ENCODE data around the gene RTL5.
A peak's percentile ranks its signal among the peaks of the same experiment; 100 is the strongest.

Gene RTL5

GRCh38 chrX:72129661-72130060, 2.1 kb downstream of the RTL5 start:
- no peak for DNase-seq (ENCODE audit: low read depth)

GRCh38 chrX:72128881-72129280, 2.8 kb downstream of the RTL5 start:
- DNase-seq (ENCODE audit: low read depth) = no peak

GRCh38 chrX:72128183-72128834, 3.4 kb downstream of the RTL5 start:
- no peak for DNase-seq (ENCODE audit: low read depth)

- DNase-seq (ENCODE audit: low read depth) = no peak
Measured at GRCh38 chrX:72127332-72127731, 4.4 kb downstream of the RTL5 start.

- peak; percentile 67 for DNase-seq (ENCODE audit: low read depth)
Measured at GRCh38 chrX:72126539-72127140, 5.1 kb downstream of the RTL5 start.

- no peak for DNase-seq (ENCODE audit: low read depth)
Measured at GRCh38 chrX:72126048-72126415, 5.7 kb downstream of the RTL5 start.

- DNase-seq (ENCODE audit: low read depth) = no peak
Measured at GRCh38 chrX:72125331-72126047, 6.2 kb downstream of the RTL5 start.

- DNase-seq (ENCODE audit: low read depth) = no peak
Measured at GRCh38 chrX:72124540-72125201, 7.0 kb downstream of the RTL5 start.

- no peak for DNase-seq (ENCODE audit: low read depth)
Measured at GRCh38 chrX:72123471-72124185, 8.1 kb downstream of the RTL5 start.

GRCh38 chrX:72122621-72123337, 8.9 kb downstream of the RTL5 start:
- no peak for DNase-seq (ENCODE audit: low read depth)

- DNase-seq (ENCODE audit: low read depth) = no peak
Measured at GRCh38 chrX:72121383-72121782, 10.3 kb downstream of the RTL5 start.

- DNase-seq (ENCODE audit: low read depth) = no peak
Measured at GRCh38 chrX:72120837-72121236, 10.9 kb downstream of the RTL5 start.

- no peak for DNase-seq (ENCODE audit: low read depth)
Measured at GRCh38 chrX:72117636-72118210, 14.0 kb downstream of the RTL5 start.

- no peak for DNase-seq (ENCODE audit: low read depth)
Measured at GRCh38 chrX:72115380-72115779, 16.3 kb downstream of the RTL5 start.

GRCh38 chrX:72114807-72115206, 16.9 kb downstream of the RTL5 start:
- DNase-seq (ENCODE audit: low read depth) = no peak

- no peak for DNase-seq (ENCODE audit: low read depth)
Measured at GRCh38 chrX:72114306-72114705, 17.4 kb downstream of the RTL5 start.

GRCh38 chrX:72113461-72113860, 18.3 kb downstream of the RTL5 start:
- DNase-seq (ENCODE audit: low read depth) = no peak

- DNase-seq (ENCODE audit: low read depth) = no peak
Measured at GRCh38 chrX:72110876-72111708, 20.6 kb downstream of the RTL5 start.

GRCh38 chrX:72110051-72110875, 21.5 kb downstream of the RTL5 start:
- DNase-seq (ENCODE audit: low read depth) = no peak
